GM23338 (cell line): Measurements from ENCODE around the gene HTRA2. TPM values are rescaled to one million over a fixed set of nuclear protein-coding genes. Genes with fewer than 3 reads are reported as not detected.

Experiments used
- ATAC-seq: fragments of 200-7000 bp; cut with Tn5 transposase; 3 replicates; pipeline ENCODE4 v1.9.1; 2020
- DNase-seq: peaks from one replicate; pipeline ENCODE4 v3.0.0-alpha.2; 2015; ENCODE audit warnings: low spot score
- H2AFZ ChIP-seq: fragments of 200-600 bp; sonication (generic); 2 replicates; pipeline ENCODE4 v1.8.0; 2016; ENCODE audit warnings: antibody characterized with exemption, mild to moderate bottlenecking, moderate library complexity
- H3F3A ChIP-seq: fragments of 200-600 bp; sonication (generic); replicated peaks from 2 replicates; pipeline ENCODE4 v1.8.0; 2017; ENCODE audit warnings: antibody characterized with exemption, mixed run types, low read depth
- H3K27ac ChIP-seq: fragments of 200-600 bp; sonication (generic); 2 replicates; pipeline ENCODE4 v1.6.1; 2016; ENCODE audit warnings: low read depth
- H3K27me3 ChIP-seq: fragments of 200-600 bp; sonication (generic); 2 replicates; pipeline ENCODE4 v1.8.0; 2016; ENCODE audit warnings: mild to moderate bottlenecking, mixed run types, moderate library complexity; ENCODE audit not compliant: insufficient read depth
- H3K36me3 ChIP-seq: fragments of 200-600 bp; sonication (generic); 2 replicates; pipeline ENCODE4 v1.8.0; 2016; ENCODE audit warnings: mild to moderate bottlenecking; ENCODE audit not compliant: insufficient read depth
- H3K4me1 ChIP-seq: fragments of 200-600 bp; sonication (generic); 2 replicates; pipeline ENCODE4 v1.8.0; 2016; ENCODE audit warnings: mild to moderate bottlenecking, moderate library complexity; ENCODE audit not compliant: insufficient read depth
- H3K4me2 ChIP-seq: fragments of 200-600 bp; sonication (generic); 2 replicates; pipeline ENCODE4 v1.7.1; 2017; ENCODE audit warnings: mixed run types
- H3K4me3 ChIP-seq: fragments of 200-600 bp; sonication (generic); 2 replicates; pipeline ENCODE4 v1.6.1; 2016; ENCODE audit warnings: mixed run types
- H3K79me2 ChIP-seq: fragments of 200-600 bp; sonication (generic); replicated peaks from 2 replicates; pipeline ENCODE4 v1.8.0; 2017; ENCODE audit warnings: mild to moderate bottlenecking; ENCODE audit not compliant: insufficient read depth
- H3K9me2 ChIP-seq: fragments of 200-600 bp; sonication (generic); 2 replicates; pipeline ENCODE4 v1.8.0; 2017; ENCODE audit not compliant: insufficient read depth
- H4K20me1 ChIP-seq: fragments of 200-600 bp; sonication (generic); replicated peaks from 2 replicates; pipeline ENCODE4 v1.8.0; 2017; ENCODE audit warnings: mild to moderate bottlenecking; ENCODE audit not compliant: insufficient read depth
- H3K27ac Mint-ChIP-seq: 2 replicates; pipeline ENCODE4 v1.8.0; 2020; ENCODE audit warnings: inconsistent platforms, mild to moderate bottlenecking, moderate library complexity, mixed read lengths
- H3K27me3 Mint-ChIP-seq: 3 replicates; pipeline ENCODE4 v1.8.0; 2022; ENCODE audit warnings: low read depth, mild to moderate bottlenecking, moderate library complexity, mixed read lengths, inconsistent platforms; ENCODE audit not compliant: insufficient read depth, poor library complexity
- H3K36me3 Mint-ChIP-seq: 3 replicates; pipeline ENCODE4 v1.8.0; 2021; ENCODE audit warnings: low read depth, mild to moderate bottlenecking, inconsistent platforms, moderate library complexity, mixed read lengths
- H3K4me1 Mint-ChIP-seq: 3 replicates; pipeline ENCODE4 v1.8.0; 2020; ENCODE audit warnings: mild to moderate bottlenecking, inconsistent platforms, mixed read lengths
- H3K4me3 Mint-ChIP-seq: 3 replicates; pipeline ENCODE4 v1.8.0; 2021; ENCODE audit warnings: moderate library complexity, mild to moderate bottlenecking, inconsistent platforms, mixed read lengths
- H3K9me3 Mint-ChIP-seq: 3 replicates; pipeline ENCODE4 v1.8.0; 2020; ENCODE audit warnings: moderate library complexity, mild to moderate bottlenecking, inconsistent platforms, mixed read lengths
- CREB1 ChIP-seq: fragments of 250-450 bp; sonication (Bioruptor Pico); IDR thresholded peaks from 2 replicates; pipeline ENCODE4 v1.5.0; 2020; ENCODE audit warnings: low read depth, mild to moderate bottlenecking, moderate library complexity
- EZH2 ChIP-seq: fragments of 200-600 bp; sonication (generic); IDR thresholded peaks from one replicate; pipeline ENCODE4 v1.8.0; 2017; ENCODE audit warnings: antibody characterized with exemption, mild to moderate bottlenecking, low read depth; ENCODE audit not compliant: unreplicated experiment
- NANOG ChIP-seq: IDR thresholded peaks from 2 replicates; pipeline ENCODE4 v1.6.1; 2016; ENCODE audit warnings: antibody characterized with exemption, borderline replicate concordance
- ZNF331 ChIP-seq: fragments of 250-450 bp; sonication (Bioruptor Pico); IDR thresholded peaks from 2 replicates; pipeline ENCODE4 v1.5.0; 2020; ENCODE audit warnings: low read depth, mild to moderate bottlenecking, moderate library complexity
- ZNF462 ChIP-seq: fragments of 250-450 bp; sonication (Bioruptor Pico); IDR thresholded peaks from 2 replicates; pipeline ENCODE4 v1.5.0; 2020; ENCODE audit warnings: mild to moderate bottlenecking, moderate library complexity
- polyA plus RNA-seq: library from polyadenylated mRNA; unstranded; fragments of >200 nt; fragmentation: Nextera tagmentation; extraction: Ambion mirVana; gene quantifications from 2 replicates; pipeline ENCODE4 v1.2.1, GENCODE V29; 2016
- total RNA-seq: library from RNA; depleted of rRNA; stranded (reverse); fragments of >200 nt; shearing (Covaris generic); gene quantifications from 2 replicates; pipeline ENCODE4 v1.2.3, GENCODE V29; 2014

The HTRA2 gene
- total and polyA plus RNA-seq, 2 experiments from 2014 or later: 17.8 to 19.7 TPM

DNA sequence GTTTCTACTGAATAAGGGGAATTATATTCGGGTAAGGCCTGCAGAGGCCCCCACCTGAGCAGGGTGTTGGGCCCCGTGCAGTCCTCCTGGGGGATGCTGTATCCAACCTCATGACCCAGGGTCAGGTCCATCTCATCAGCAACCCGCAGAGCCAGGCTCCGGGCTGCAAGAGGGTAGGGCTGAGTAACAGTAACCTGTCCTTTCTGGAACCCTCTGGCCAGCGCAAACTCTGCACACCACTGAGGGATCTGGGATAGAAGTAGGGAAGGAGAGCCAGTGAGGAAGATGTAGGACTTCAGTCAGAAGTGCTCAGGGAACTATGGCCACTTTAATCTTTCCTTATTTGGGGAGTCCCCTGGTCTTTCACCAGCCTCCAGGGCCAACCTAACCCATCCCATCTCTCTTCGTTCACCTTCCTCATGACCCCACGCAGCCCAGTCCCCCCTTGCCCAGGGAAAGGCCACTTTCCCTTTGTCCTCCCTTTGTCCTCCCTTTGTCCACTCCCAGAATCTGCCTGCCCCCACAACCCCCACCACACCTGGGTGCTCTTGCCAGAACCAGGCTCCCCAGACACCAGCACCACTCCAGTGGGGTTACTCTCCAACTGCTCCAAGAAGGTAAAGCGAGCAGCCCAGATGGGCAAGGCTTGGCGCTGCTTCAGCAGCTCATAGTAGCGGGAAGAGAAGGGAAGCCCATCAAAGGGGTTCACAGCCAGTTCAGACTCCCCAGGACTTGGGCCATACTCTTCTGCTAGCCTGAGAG is 4.6 kb upstream of the HTRA2 start:
- Mint-ChIP-seq H3K36me3 (peaks cover 32% of the 10 kb centered on the region), H3K4me1 (peaks cover 14% of the 10 kb centered on the region), H3K27me3 (peaks cover 33% of the 10 kb centered on the region), H3K9me3 (no peaks in the 10 kb centered on the region), H3K27ac (no peak overlapping the region), H3K4me3 (no peak overlapping the region)
- Histone ChIP-seq H3K27ac (no peak overlapping the region), H4K20me1 (peaks cover 9% of the 10 kb centered on the region; the same call in 1 of the 2 replicates), H3K27me3 (peaks cover 30% of the 10 kb centered on the region), H3K4me1 (peaks cover 7% of the 10 kb centered on the region; the same call in 1 of the 2 replicates), H3K4me2 (no peak overlapping the region), H3K9me2 (no peaks in the 10 kb centered on the region), H3K36me3 (peaks cover 11% of the 10 kb centered on the region), H2AFZ (no peak overlapping the region), H3F3A (0 out of 2 replicates have a peak, but pooled peaks cover 10% of the 10 kb centered on the region), H3K4me3 (no peak overlapping the region), H3K79me2 (peaks cover 18% of the 10 kb centered on the region)
- DNase-seq (no peak), ATAC-seq (no peak)
- TF ChIP-seq ZNF331: no peak
- no peak for TF ChIP-seq CREB1 (CRISPR knock-in tag)
- TF ChIP-seq NANOG: no peak
- TF ChIP-seq ZNF462: no peak
- no peak for TF ChIP-seq EZH2
